HepG2 (cell line): Measurements from ENCODE around the gene TBC1D22A. TPM values are rescaled to one million over a fixed set of nuclear protein-coding genes. Genes with fewer than 3 reads are reported as not detected.

Experiments used
- IKZF4 ChIP-seq: sonication (generic); formaldehyde crosslinking; IDR thresholded peaks from 2 replicates; pipeline ENCODE4 v1.5.1; 2020; ENCODE audit warnings: borderline replicate concordance, mild to moderate bottlenecking, low read depth, missing genetic modification reagents; ENCODE audit errors: not compliant biosample characterization
- KAT7 ChIP-seq: IDR thresholded peaks from 2 replicates; pipeline ENCODE4 v1.6.1; 2018; ENCODE audit warnings: borderline replicate concordance, missing compliant biosample characterization
- MED8 ChIP-seq: sonication (generic); formaldehyde crosslinking; IDR thresholded peaks from 2 replicates; pipeline ENCODE4 v1.8.1; 2023; ENCODE audit warnings: mild to moderate bottlenecking, missing genetic modification reagents; ENCODE audit not compliant: insufficient replicate concordance
- polyA plus RNA-seq, 8 experiments: library from polyadenylated mRNA; depleted of rRNA in 3 of 8; stranded (reverse) in 7 of 8; unstranded in 1 of 8; fragments of >200 nt; fragmentation: Illumina TruSeq in 4 of 8; extraction: Trizol in 4 of 8; gene quantifications; 2 replicates each; pipeline versions ENCODE4 v1.2.1 to v1.2.3, GENCODE V29; 2011 to 2016; ENCODE audit warnings: low read depth in 4 of 8, missing spikeins in 1 of 8, mixed read lengths in 1 of 8; ENCODE audit not compliant: insufficient read depth in 1 of 8
- total RNA-seq, 5 experiments: library from RNA; depleted of rRNA; stranded (reverse); fragments of >200 nt; fragmentation: Illumina TruSeq; extraction: Trizol; gene quantifications; 2 replicates each; pipeline ENCODE4 v1.2.3, GENCODE V29; 2016; ENCODE audit warnings: low read depth in 1 of 5
- TF ChIP-seq, protein P1 (sequence below): sonication (generic); formaldehyde crosslinking; IDR thresholded peaks from 2 replicates; pipeline ENCODE4 v1.4.0; 2020; ENCODE audit warnings: missing genetic modification reagents
- TF ChIP-seq, protein P2 (sequence below): sonication (generic); formaldehyde crosslinking; IDR thresholded peaks from 2 replicates; pipeline ENCODE4 v1.4.0; 2020; ENCODE audit warnings: missing genetic modification reagents

TBC1D22A gene
- total and polyA plus RNA-seq, 2 of the 13 experiments (the other 11 are each of a cell fraction or from before 2014, with no cell fraction given), result 17.3 to 18.0 TPM

DNA sequence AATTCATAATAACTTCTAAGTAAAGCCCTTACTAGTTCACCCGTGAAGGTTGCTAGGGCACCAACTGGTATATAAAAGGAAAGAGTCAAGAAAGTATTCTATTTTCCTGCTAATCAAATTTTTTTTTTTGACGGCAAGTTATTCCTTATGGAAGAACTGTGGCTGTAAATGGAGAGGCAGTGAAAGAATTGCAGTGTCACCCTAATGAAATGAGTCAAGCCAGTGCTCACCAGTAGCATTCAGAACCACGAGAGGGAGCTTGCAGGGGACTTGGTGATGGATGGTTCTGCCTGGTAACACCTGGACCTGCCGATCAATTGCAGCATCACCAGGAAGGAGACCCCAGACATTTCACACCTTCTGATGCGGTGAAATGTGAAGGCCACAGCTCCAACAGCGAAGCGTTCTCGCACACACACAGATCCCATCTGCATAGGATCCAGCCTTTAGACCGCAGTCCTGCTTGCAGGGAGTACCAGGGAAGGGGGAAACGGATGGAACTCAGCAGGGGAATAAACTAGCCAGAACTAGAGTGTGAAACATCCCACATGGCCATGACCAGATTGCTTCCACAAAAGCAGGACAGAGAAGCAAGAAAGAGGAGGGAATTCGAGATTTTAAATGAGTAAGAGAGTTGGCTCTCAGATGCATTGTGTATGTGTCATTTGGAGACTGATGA is 326.2 kb downstream of the TBC1D22A start (continued):
- TF ChIP-seq, protein P1, sequence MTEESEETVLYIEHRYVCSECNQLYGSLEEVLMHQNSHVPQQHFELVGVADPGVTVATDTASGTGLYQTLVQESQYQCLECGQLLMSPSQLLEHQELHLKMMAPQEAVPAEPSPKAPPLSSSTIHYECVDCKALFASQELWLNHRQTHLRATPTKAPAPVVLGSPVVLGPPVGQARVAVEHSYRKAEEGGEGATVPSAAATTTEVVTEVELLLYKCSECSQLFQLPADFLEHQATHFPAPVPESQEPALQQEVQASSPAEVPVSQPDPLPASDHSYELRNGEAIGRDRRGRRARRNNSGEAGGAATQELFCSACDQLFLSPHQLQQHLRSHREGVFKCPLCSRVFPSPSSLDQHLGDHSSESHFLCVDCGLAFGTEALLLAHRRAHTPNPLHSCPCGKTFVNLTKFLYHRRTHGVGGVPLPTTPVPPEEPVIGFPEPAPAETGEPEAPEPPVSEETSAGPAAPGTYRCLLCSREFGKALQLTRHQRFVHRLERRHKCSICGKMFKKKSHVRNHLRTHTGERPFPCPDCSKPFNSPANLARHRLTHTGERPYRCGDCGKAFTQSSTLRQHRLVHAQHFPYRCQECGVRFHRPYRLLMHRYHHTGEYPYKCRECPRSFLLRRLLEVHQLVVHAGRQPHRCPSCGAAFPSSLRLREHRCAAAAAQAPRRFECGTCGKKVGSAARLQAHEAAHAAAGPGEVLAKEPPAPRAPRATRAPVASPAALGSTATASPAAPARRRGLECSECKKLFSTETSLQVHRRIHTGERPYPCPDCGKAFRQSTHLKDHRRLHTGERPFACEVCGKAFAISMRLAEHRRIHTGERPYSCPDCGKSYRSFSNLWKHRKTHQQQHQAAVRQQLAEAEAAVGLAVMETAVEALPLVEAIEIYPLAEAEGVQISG (CRISPR knock-in tag), result no peak
- TF ChIP-seq, protein P2, sequence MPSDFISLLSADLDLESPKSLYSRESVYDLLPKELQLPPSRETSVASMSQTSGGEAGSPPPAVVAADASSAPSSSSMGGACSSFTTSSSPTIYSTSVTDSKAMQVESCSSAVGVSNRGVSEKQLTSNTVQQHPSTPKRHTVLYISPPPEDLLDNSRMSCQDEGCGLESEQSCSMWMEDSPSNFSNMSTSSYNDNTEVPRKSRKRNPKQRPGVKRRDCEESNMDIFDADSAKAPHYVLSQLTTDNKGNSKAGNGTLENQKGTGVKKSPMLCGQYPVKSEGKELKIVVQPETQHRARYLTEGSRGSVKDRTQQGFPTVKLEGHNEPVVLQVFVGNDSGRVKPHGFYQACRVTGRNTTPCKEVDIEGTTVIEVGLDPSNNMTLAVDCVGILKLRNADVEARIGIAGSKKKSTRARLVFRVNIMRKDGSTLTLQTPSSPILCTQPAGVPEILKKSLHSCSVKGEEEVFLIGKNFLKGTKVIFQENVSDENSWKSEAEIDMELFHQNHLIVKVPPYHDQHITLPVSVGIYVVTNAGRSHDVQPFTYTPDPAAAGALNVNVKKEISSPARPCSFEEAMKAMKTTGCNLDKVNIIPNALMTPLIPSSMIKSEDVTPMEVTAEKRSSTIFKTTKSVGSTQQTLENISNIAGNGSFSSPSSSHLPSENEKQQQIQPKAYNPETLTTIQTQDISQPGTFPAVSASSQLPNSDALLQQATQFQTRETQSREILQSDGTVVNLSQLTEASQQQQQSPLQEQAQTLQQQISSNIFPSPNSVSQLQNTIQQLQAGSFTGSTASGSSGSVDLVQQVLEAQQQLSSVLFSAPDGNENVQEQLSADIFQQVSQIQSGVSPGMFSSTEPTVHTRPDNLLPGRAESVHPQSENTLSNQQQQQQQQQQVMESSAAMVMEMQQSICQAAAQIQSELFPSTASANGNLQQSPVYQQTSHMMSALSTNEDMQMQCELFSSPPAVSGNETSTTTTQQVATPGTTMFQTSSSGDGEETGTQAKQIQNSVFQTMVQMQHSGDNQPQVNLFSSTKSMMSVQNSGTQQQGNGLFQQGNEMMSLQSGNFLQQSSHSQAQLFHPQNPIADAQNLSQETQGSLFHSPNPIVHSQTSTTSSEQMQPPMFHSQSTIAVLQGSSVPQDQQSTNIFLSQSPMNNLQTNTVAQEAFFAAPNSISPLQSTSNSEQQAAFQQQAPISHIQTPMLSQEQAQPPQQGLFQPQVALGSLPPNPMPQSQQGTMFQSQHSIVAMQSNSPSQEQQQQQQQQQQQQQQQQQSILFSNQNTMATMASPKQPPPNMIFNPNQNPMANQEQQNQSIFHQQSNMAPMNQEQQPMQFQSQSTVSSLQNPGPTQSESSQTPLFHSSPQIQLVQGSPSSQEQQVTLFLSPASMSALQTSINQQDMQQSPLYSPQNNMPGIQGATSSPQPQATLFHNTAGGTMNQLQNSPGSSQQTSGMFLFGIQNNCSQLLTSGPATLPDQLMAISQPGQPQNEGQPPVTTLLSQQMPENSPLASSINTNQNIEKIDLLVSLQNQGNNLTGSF (CRISPR knock-in tag), result no peak
- TF ChIP-seq KAT7 (CRISPR knock-in tag) (no peak), MED8 (CRISPR knock-in tag) (no peak), IKZF4 (CRISPR knock-in tag) (no peak)
